ENCODE measurements around the gene TRDN. TPM values are rescaled to one million over a fixed set of nuclear protein-coding genes. Genes with fewer than 3 reads are reported as not detected.

The TRDN gene
- total and polyA plus RNA-seq, 2 donors from 2014 or later: 0.19 TPM; not detected in 1

GRCh38 chr6:123619156-123619555 lies 17.6 kb downstream of the TRDN start:
- Histone ChIP-seq H3K9me3 (ENCODE audit: control insufficient read depth in 2 of 3, insufficient read depth in 1 of 3, low read length in 3 of 3) (no peaks in the 10 kb centered on the region), H3K9ac (ENCODE audit: low read length in 3 of 3) (no peak overlapping the region), H3K36me3 (ENCODE audit: control insufficient read depth in 2 of 3, insufficient read depth in 3 of 3, low read length in 3 of 3) (no peaks in the 10 kb centered on the region), H3K4me3 (ENCODE audit: low read length in 3 of 3) (no peak overlapping the region), H3K27me3 (ENCODE audit: control insufficient read depth, insufficient read depth, low read length) (no peaks in the 10 kb centered on the region), H3K4me1 (ENCODE audit: control insufficient read depth in 2 of 3, insufficient read depth in 2 of 3, low read depth in 1 of 3, low read length in 3 of 3) (no peaks in the 10 kb centered on the region), H3K27ac (ENCODE audit: low read depth in 2 of 2, low read length in 2 of 2) (no peak overlapping the region)
- no peak for FAIRE-seq
- TF ChIP-seq, protein P1, sequence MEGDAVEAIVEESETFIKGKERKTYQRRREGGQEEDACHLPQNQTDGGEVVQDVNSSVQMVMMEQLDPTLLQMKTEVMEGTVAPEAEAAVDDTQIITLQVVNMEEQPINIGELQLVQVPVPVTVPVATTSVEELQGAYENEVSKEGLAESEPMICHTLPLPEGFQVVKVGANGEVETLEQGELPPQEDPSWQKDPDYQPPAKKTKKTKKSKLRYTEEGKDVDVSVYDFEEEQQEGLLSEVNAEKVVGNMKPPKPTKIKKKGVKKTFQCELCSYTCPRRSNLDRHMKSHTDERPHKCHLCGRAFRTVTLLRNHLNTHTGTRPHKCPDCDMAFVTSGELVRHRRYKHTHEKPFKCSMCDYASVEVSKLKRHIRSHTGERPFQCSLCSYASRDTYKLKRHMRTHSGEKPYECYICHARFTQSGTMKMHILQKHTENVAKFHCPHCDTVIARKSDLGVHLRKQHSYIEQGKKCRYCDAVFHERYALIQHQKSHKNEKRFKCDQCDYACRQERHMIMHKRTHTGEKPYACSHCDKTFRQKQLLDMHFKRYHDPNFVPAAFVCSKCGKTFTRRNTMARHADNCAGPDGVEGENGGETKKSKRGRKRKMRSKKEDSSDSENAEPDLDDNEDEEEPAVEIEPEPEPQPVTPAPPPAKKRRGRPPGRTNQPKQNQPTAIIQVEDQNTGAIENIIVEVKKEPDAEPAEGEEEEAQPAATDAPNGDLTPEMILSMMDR (IDR thresholded peaks at IDR 0.05; ENCODE audit: borderline replicate concordance, extremely low read depth, insufficient read depth): no peak
- intact Hi-C loops (cut with DNase I): no loop called here
- DNase-seq: no peak

GRCh38 chr6:123616942-123617341 lies 19.8 kb downstream of the TRDN start:
- TF ChIP-seq, protein P1 (IDR thresholded peaks at IDR 0.05; ENCODE audit: borderline replicate concordance, extremely low read depth, insufficient read depth): no peak

DNA sequence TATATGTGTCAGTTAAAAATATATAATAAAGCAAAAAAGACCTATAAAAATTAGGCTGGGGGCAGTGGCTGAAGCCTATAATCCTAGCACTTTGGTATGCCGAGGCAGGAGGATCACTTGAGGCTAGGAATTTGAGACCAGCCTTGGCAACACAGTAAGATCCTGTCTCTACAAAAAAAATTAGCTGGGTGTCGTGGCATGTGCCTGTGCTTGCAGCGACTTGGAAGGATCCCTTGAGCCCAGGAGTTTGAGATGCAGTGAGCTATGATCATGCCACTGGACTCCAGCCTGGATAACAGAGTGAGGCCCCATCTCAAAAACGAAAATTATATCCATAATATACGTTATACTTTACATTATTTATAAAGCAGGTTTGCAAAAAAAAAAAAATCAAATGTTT lies 20.7 kb downstream of the TRDN start:
- Histone ChIP-seq H3K9ac (ENCODE audit: low read length in 3 of 3) (no peak overlapping the region), H3K27ac (ENCODE audit: low read depth in 2 of 2, low read length in 2 of 2) (no peak overlapping the region), H3K9me3 (ENCODE audit: control insufficient read depth in 2 of 3, insufficient read depth in 1 of 3, low read length in 3 of 3) (no peaks in the 10 kb centered on the region), H3K4me1 (ENCODE audit: control insufficient read depth in 2 of 3, insufficient read depth in 2 of 3, low read depth in 1 of 3, low read length in 3 of 3) (no peaks in the 10 kb centered on the region), H3K27me3 (ENCODE audit: control insufficient read depth, insufficient read depth, low read length) (no peaks in the 10 kb centered on the region), H3K4me3 (ENCODE audit: low read length in 3 of 3) (no peak overlapping the region), H3K36me3 (ENCODE audit: control insufficient read depth in 2 of 3, insufficient read depth in 3 of 3, low read length in 3 of 3) (no peaks in the 10 kb centered on the region)
- TF ChIP-seq, protein P1 (IDR thresholded peaks at IDR 0.05; ENCODE audit: borderline replicate concordance, extremely low read depth, insufficient read depth): no peak
- FAIRE-seq (no peak), DNase-seq (no peak)
- intact Hi-C loops (cut with DNase I): no loop called here

More at GRCh38 chr6:123616942-123617341, 19.8 kb downstream of the TRDN start:
- Histone ChIP-seq H3K9me3 (ENCODE audit: control insufficient read depth in 2 of 3, insufficient read depth in 1 of 3, low read length in 3 of 3) (no peaks in the 10 kb centered on the region), H3K9ac (ENCODE audit: low read length in 3 of 3) (no peak overlapping the region), H3K27me3 (ENCODE audit: control insufficient read depth, insufficient read depth, low read length) (no peaks in the 10 kb centered on the region), H3K4me3 (ENCODE audit: low read length in 3 of 3) (no peak overlapping the region), H3K4me1 (ENCODE audit: control insufficient read depth in 2 of 3, insufficient read depth in 2 of 3, low read depth in 1 of 3, low read length in 3 of 3) (no peaks in the 10 kb centered on the region), H3K27ac (ENCODE audit: low read depth in 2 of 2, low read length in 2 of 2) (no peak overlapping the region), H3K36me3 (ENCODE audit: control insufficient read depth in 2 of 3, insufficient read depth in 3 of 3, low read length in 3 of 3) (no peaks in the 10 kb centered on the region)
- FAIRE-seq (no peak), DNase-seq (no peak)
- intact Hi-C loops (cut with DNase I): no loop called here

DNA sequence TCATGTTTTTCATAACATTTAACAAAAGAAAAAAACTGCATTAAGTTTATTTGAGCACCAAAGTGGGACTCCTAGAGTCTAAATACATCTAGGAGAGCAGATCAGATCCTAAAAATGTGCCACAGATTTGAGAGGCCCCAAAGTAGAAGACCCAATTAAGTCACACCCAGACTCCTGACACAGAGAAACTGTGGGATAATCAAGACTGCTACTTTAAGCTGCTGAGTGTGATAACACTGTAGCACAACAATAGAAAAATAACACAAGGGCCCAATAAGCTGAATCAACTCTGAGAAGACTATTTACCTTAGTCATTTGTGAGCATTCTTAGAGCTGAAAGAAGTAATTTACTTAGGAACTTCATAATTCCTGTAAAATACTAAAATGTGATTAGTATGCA lies 26.0 kb downstream of the TRDN start:
- H3K27me3 ChIP-seq (ENCODE audit: control insufficient read depth, insufficient read depth, low read length): no peaks in the 10 kb centered on the region
- DNase-seq (no peak), FAIRE-seq (no peak)
- no peaks in the 10 kb centered on the region for H3K36me3 ChIP-seq (ENCODE audit: control insufficient read depth in 2 of 3, insufficient read depth in 3 of 3, low read length in 3 of 3)
- TF ChIP-seq, protein P1 (IDR thresholded peaks at IDR 0.05; ENCODE audit: borderline replicate concordance, extremely low read depth, insufficient read depth): no peak
- H3K9ac ChIP-seq (ENCODE audit: low read length in 3 of 3): no peak overlapping the region
- no peaks in the 10 kb centered on the region for H3K9me3 ChIP-seq (ENCODE audit: control insufficient read depth in 2 of 3, insufficient read depth in 1 of 3, low read length in 3 of 3)
- intact Hi-C loops (cut with DNase I): no loop called here
- no peak overlapping the region for H3K27ac ChIP-seq (ENCODE audit: low read depth in 2 of 2, low read length in 2 of 2)
- H3K4me3 ChIP-seq (ENCODE audit: low read length in 3 of 3): no peak overlapping the region
- no peaks in the 10 kb centered on the region for H3K4me1 ChIP-seq (ENCODE audit: control insufficient read depth in 2 of 3, insufficient read depth in 2 of 3, low read depth in 1 of 3, low read length in 3 of 3)
